Measurements from ENCODE around the gene CIDEC. TPM values are rescaled to one million over a fixed set of nuclear protein-coding genes. Genes with fewer than 3 reads are reported as not detected.

The CIDEC gene
- total RNA-seq, 6 experiments from 2014 or later, result not detected

DNA sequence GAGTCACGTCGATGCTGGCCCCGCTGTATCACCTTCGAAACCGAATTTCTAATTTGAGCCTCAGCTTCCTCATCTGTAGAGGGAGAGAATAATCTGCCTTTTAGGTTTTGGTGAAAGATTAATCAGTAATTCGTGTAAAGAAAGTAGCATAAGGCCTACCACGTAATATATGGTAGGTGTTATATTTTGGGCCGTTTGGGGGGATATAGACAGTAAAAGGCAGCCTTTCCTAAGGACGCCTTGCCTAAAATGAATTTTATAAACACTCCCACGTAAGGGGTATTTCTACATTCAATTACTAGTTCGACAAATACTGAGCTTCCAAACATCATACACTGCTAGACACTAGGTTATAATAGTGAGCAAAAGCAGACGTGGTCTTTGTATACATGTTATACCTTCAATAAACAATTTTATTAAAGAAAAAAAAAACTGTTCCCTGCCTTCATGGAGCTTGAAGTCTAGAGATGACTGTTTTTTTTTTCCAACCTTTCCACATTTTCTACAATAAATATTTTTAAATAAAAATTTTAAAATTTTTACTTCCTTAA, 11.1 kb upstream of the CIDEC start:
- Mint-ChIP-seq H3K27me3 (ENCODE audit: insufficient read depth) (no peaks in the 10 kb centered on the region; the same call in 1 of the 2 replicates), H3K27ac (peak overlapping the region; percentile 97), H3K36me3 (ENCODE audit: low read depth) (peaks cover 45% of the 10 kb centered on the region), H3K4me3 (peak overlapping the region; percentile 100), H3K4me1 (ENCODE audit: low read depth) (peaks cover 54% of the 10 kb centered on the region), H3K9me3 (peaks cover 9% of the 10 kb centered on the region)
- DNase-seq, result no peak
- TF ChIP-seq CTCF (IDR thresholded peaks at IDR 0.05), result no peak

DNA sequence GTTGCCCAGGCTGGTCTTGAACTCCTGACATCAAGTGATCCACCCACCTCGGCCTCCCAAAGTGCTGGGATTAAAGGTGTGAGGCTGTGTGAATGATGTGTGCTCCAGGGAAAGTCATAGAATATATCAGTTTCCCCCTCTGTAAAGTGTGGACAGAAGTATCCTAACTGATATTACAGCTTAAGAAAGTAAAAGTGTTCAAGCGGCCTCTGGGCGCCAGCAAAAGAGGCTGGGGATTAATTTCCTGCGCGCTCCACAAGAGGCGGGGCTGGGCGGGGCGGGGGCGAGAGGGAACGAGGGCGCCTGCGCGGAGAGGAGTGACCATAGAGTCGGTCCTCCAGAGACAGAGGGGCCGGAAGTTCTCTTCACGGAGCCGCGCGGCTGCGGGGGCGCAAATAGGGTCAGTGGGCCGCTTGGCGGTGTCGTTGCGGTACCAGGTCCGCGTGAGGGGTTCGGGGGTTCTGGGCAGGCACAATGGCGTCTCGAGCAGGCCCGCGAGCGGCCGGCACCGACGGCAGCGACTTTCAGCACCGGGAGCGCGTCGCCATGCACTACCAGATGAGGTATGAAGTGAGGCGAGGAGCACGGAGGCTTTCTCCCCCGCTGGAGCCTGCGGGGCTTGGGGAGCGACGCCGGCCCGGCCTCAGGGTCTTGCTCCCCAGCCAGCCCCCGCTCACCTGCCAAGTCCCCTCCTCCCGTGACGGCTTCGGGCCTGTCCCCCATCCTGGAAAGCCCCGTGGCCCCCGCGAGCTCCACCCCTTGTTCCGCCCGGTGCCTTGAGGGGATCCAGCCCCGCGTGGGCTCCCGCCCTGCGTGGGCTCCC, 10.4 kb upstream of the CIDEC start, which contains the start of gene JAGN1:
JAGN1 (plus strand) TSS at position 362 of the 823 bp plus-strand sequence; CDS start at position 475, 113 bp downstream.
- DNase-seq, result peak; percentile 75
- TF ChIP-seq CTCF (IDR thresholded peaks at IDR 0.05), result peak; percentile 30; the same call in 1 of the 2 replicates
- H3K4me1 Mint-ChIP-seq (ENCODE audit: low read depth), result peaks cover 54% of the 10 kb centered on the region
- H3K36me3 Mint-ChIP-seq (ENCODE audit: low read depth), result peaks cover 41% of the 10 kb centered on the region
- H3K9me3 Mint-ChIP-seq, result peaks cover 9% of the 10 kb centered on the region
- peak within 1 kb of the TSS; percentile 97 for H3K27ac Mint-ChIP-seq
- H3K4me3 Mint-ChIP-seq, result peak within 1 kb of the TSS; percentile 100
- no peaks in the 10 kb centered on the region for H3K27me3 Mint-ChIP-seq (ENCODE audit: insufficient read depth)

DNA sequence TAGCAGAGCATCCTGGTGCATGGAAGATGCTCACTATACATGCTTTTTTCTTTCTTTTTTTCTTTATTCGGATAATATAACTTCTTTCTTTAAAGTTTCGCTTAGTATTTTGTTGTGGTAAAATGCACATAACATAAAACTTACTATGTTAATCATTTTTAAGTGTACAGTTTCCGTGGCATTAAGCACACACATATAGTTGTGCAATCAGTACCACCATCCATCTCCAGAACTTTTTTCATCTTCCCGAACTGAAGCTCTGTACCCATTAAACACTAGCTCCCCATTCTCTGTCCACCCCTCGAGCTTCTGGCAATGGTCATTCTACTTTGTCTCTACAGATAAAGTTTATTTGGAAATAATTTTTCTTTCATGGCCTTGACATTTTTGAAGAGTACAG, 9.4 kb upstream of the CIDEC start:
- peaks cover 55% of the 10 kb centered on the region for H3K4me1 Mint-ChIP-seq (ENCODE audit: low read depth)
- no peaks in the 10 kb centered on the region for H3K27me3 Mint-ChIP-seq (ENCODE audit: insufficient read depth)
- no peak for TF ChIP-seq CTCF (IDR thresholded peaks at IDR 0.05)
- no peak for DNase-seq
- peak overlapping the region; percentile 26; the same call in 1 of the 2 replicates for H3K27ac Mint-ChIP-seq
- H3K4me3 Mint-ChIP-seq, result no peak overlapping the region
- peaks cover under 1% of the 10 kb centered on the region; the same call in 1 of the 2 replicates for H3K9me3 Mint-ChIP-seq
- H3K36me3 Mint-ChIP-seq (ENCODE audit: low read depth), result peaks cover 32% of the 10 kb centered on the region

- no peak overlapping the region for H3K27ac Mint-ChIP-seq
- H3K36me3 Mint-ChIP-seq (ENCODE audit: low read depth), result peaks cover 23% of the 10 kb centered on the region
- peaks cover 55% of the 10 kb centered on the region for H3K4me1 Mint-ChIP-seq (ENCODE audit: low read depth)
- H3K27me3 Mint-ChIP-seq (ENCODE audit: insufficient read depth), result no peaks in the 10 kb centered on the region
- no peak for DNase-seq
- no peaks in the 10 kb centered on the region for H3K9me3 Mint-ChIP-seq
- no peak for TF ChIP-seq CTCF (IDR thresholded peaks at IDR 0.05)
- no peak overlapping the region for H3K4me3 Mint-ChIP-seq
These were observed 8.5 kb upstream of the CIDEC start for GRCh38 chr3:9888540-9888939.

- H3K36me3 Mint-ChIP-seq (ENCODE audit: low read depth), result peaks cover 13% of the 10 kb centered on the region
- no peaks in the 10 kb centered on the region for H3K27me3 Mint-ChIP-seq (ENCODE audit: insufficient read depth)
- no peak overlapping the region for H3K4me3 Mint-ChIP-seq
- DNase-seq, result no peak
- peaks cover 46% of the 10 kb centered on the region for H3K4me1 Mint-ChIP-seq (ENCODE audit: low read depth)
- H3K9me3 Mint-ChIP-seq, result no peaks in the 10 kb centered on the region
- TF ChIP-seq CTCF (IDR thresholded peaks at IDR 0.05), result no peak
- no peak overlapping the region for H3K27ac Mint-ChIP-seq
These were observed 7.4 kb upstream of the CIDEC start for GRCh38 chr3:9887480-9887879.

Data from HFFc6 (cell line).